A549 (cell line): ENCODE measurements around the gene GPR6. TPM values are rescaled to one million over a fixed set of nuclear protein-coding genes. Genes with fewer than 3 reads are reported as not detected.

ENCODE experiments used
- ATAC-seq, 2 experiments: fragments of 200-7000 bp in 1 of 2; fragments of >200 bp in 1 of 2; cut with Nextera tagmentation in 1 of 2; cut with Tn5 transposase in 1 of 2; 3 replicates each; pipeline versions ENCODE4 v1.8.0 to v1.9.1; 2018 to 2020; ENCODE audit warnings: mild to moderate bottlenecking in 1 of 2, moderate library complexity in 1 of 2
- CTCF ChIA-PET: fragments of 300-600 bp; sonication (Branson Sonifier 250); formaldehyde crosslinking; extraction: SDS; loops from one replicate; lab custom pipeline; 2021; ENCODE audit warnings: antibody characterized with exemption, inconsistent platforms; lab: Yijun Ruan, JAX
- POLR2A ChIA-PET: fragments of 350-600 bp; formaldehyde crosslinking; extraction: SDS; loops from one replicate; lab custom pipeline; 2021; ENCODE audit warnings: antibody characterized with exemption, inconsistent platforms; lab: Yijun Ruan, JAX
- DNase-seq, 2 experiments: peaks; one replicate each; pipeline versions ENCODE4 v3.0.0 to v3.0.0-alpha.2; 2011 to 2016; ENCODE audit warnings: low read depth in 1 of 2, low spot score in 1 of 2
- FAIRE-seq: peaks from 2 replicates; lab custom pipeline; 2011; peaks lifted over from hg19 to GRCh38; lab: Jason Lieb, UNC
- H3K27ac ChIP-seq, 2 experiments: fragments of >200 bp; sonication (Bioruptor Twin); formaldehyde crosslinking; 3 replicates each; pipeline ENCODE4 v1.5.1; 2016 to 2017
- H3K4me1 ChIP-seq: fragments of >200 bp; sonication (Bioruptor Twin); formaldehyde crosslinking; 3 replicates; pipeline ENCODE4 v1.6.1; 2016
- H3K4me2 ChIP-seq: fragments of >200 bp; sonication (Bioruptor Twin); formaldehyde crosslinking; 3 replicates; pipeline ENCODE4 v1.6.1; 2016
- H3K4me3 ChIP-seq: fragments of >200 bp; sonication (Bioruptor Twin); formaldehyde crosslinking; 3 replicates; pipeline ENCODE4 v1.5.1; 2016
- H3K9me3 ChIP-seq: fragments of >200 bp; sonication (Bioruptor Twin); formaldehyde crosslinking; 3 replicates; pipeline ENCODE4 v1.6.1; 2016
- CBX2 ChIP-seq: fragments of 200-600 bp; sonication (generic); IDR thresholded peaks from 2 replicates; pipeline ENCODE4 v1.6.1; 2016; ENCODE audit warnings: low read depth, mild to moderate bottlenecking, borderline replicate concordance
- CBX8 ChIP-seq: fragments of 200-600 bp; sonication (generic); IDR thresholded peaks from 2 replicates; pipeline ENCODE4 v1.6.1; 2016
- CHD2 ChIP-seq: fragments of 150-350 bp; IDR thresholded peaks from 2 replicates; pipeline ENCODE4 v1.6.1; 2014; ENCODE audit warnings: low read length; ENCODE audit not compliant: partially characterized antibody
- ESRRA ChIP-seq: fragments of 150-350 bp; IDR thresholded peaks from 2 replicates; pipeline ENCODE4 v1.6.1; 2014; ENCODE audit warnings: mild to moderate bottlenecking, low read length, borderline replicate concordance
- HEYL ChIP-seq: fragments of 250-450 bp; sonication (Bioruptor Pico); IDR thresholded peaks from 2 replicates; pipeline ENCODE4 v1.8.0; 2021; ENCODE audit warnings: mild to moderate bottlenecking, moderate library complexity
- HOXA7 ChIP-seq: fragments of 250-450 bp; sonication (Bioruptor Pico); IDR thresholded peaks from 2 replicates; pipeline ENCODE4 v1.5.0; 2020; ENCODE audit warnings: mild to moderate bottlenecking, moderate library complexity
- JUN ChIP-seq, 2 experiments: fragments of >200 bp; sonication (Bioruptor Twin); formaldehyde crosslinking; IDR thresholded peaks; 2 replicates in 1 of 2; 3 replicates in 1 of 2; pipeline ENCODE4 v1.6.1; 2016 to 2017
- KDM5A ChIP-seq: fragments of 200-600 bp; sonication (generic); IDR thresholded peaks from 2 replicates; pipeline ENCODE4 v1.6.1; 2016; ENCODE audit warnings: antibody characterized with exemption, mild to moderate bottlenecking
- POLR2A ChIP-seq: IDR thresholded peaks from 2 replicates; pipeline ENCODE4 v1.6.1; 2012; ENCODE audit warnings: mild to moderate bottlenecking, low read length
- POLR2AphosphoS2 ChIP-seq: conservative IDR thresholded peaks from 2 replicates; pipeline ENCODE4 v1.6.1; 2012; ENCODE audit warnings: low read length, improper control_type of control experiment, inconsistent platforms
- RNF2 ChIP-seq: fragments of 200-600 bp; sonication (generic); IDR thresholded peaks from 2 replicates; pipeline ENCODE4 v1.6.1; 2016; ENCODE audit warnings: low read depth, mild to moderate bottlenecking, antibody characterized with exemption, moderate library complexity, borderline replicate concordance
- SREBF2 ChIP-seq: fragments of 450-650 bp; IDR thresholded peaks from 2 replicates; pipeline ENCODE4 v1.6.1; 2014; ENCODE audit warnings: mild to moderate bottlenecking, moderate library complexity
- TFCP2L1 ChIP-seq: fragments of 250-450 bp; sonication (Bioruptor Pico); IDR thresholded peaks from 2 replicates; pipeline ENCODE4 v1.5.0; 2021; ENCODE audit warnings: mild to moderate bottlenecking
- ZSCAN20 ChIP-seq: fragments of 250-450 bp; sonication (Bioruptor Pico); IDR thresholded peaks from 2 replicates; pipeline ENCODE4 v1.8.0; 2022; ENCODE audit warnings: mild to moderate bottlenecking, moderate library complexity
- WGBS: methylation state at CpG from one replicate; pipeline ENCODE4 v1.1.6; 2017; ENCODE audit errors: missing lambda C conversion rate; 5-methylcytosine and 5-hydroxymethylcytosine counted together
- polyA plus RNA-seq, 4 experiments: library from polyadenylated mRNA; depleted of rRNA in 3 of 4; stranded (reverse); fragments of >200 nt; fragmentation: RNase III in 1 of 4; extraction: RNeasy Plus Mini Kit Qiagen cat#74134 plus additional on column Dnase treatment in 1 of 4; gene quantifications; 2 replicates in 3 of 4; 3 replicates in 1 of 4; pipeline ENCODE4 v1.2.3, GENCODE V29; 2011 to 2017
- TF ChIP-seq, protein P1 (sequence below): fragments of 200-600 bp; sonication (generic); IDR thresholded peaks from 2 replicates; pipeline ENCODE4 v1.6.1; 2016; ENCODE audit warnings: antibody characterized with exemption, mild to moderate bottlenecking, moderate library complexity
- TF ChIP-seq, protein P2 (sequence below): fragments of >200 bp; sonication (Bioruptor Twin); formaldehyde crosslinking; IDR thresholded peaks from 3 replicates; pipeline ENCODE4 v1.6.1; 2016
- TF ChIP-seq, protein P3 (sequence below): fragments of >200 bp; sonication (Bioruptor Twin); formaldehyde crosslinking; IDR thresholded peaks from 3 replicates; pipeline ENCODE4 v1.5.1; 2016
- TF ChIP-seq, protein P4 (sequence below): IDR thresholded peaks from 2 replicates; pipeline ENCODE4 v1.6.1; 2012

Gene GPR6
- polyA plus RNA-seq, 2 of the 4 experiments (the other 2 are of a cell fraction), result not detected

DNA sequence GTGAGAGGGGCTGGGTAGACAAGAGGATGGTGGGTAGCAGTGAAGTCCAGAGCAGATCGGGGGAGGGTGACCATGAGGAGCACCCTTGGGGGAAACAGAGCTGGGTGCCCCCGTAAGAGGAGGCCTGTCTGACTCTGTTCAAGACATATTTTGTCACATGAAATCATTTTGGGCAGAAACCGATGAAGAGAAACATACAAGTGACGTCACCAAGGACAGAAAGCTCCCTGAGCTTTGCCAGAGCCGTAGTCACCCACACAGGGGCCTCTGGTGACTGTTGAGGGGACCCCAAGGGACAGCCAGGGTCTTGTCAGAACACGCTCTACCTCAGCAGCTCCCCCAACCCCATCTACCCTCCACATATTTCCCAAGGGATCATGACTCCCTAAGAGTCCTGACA, 39.2 kb downstream of the GPR6 start (continued):
- TF ChIP-seq, protein P1, sequence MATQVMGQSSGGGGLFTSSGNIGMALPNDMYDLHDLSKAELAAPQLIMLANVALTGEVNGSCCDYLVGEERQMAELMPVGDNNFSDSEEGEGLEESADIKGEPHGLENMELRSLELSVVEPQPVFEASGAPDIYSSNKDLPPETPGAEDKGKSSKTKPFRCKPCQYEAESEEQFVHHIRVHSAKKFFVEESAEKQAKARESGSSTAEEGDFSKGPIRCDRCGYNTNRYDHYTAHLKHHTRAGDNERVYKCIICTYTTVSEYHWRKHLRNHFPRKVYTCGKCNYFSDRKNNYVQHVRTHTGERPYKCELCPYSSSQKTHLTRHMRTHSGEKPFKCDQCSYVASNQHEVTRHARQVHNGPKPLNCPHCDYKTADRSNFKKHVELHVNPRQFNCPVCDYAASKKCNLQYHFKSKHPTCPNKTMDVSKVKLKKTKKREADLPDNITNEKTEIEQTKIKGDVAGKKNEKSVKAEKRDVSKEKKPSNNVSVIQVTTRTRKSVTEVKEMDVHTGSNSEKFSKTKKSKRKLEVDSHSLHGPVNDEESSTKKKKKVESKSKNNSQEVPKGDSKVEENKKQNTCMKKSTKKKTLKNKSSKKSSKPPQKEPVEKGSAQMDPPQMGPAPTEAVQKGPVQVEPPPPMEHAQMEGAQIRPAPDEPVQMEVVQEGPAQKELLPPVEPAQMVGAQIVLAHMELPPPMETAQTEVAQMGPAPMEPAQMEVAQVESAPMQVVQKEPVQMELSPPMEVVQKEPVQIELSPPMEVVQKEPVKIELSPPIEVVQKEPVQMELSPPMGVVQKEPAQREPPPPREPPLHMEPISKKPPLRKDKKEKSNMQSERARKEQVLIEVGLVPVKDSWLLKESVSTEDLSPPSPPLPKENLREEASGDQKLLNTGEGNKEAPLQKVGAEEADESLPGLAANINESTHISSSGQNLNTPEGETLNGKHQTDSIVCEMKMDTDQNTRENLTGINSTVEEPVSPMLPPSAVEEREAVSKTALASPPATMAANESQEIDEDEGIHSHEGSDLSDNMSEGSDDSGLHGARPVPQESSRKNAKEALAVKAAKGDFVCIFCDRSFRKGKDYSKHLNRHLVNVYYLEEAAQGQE, result no peak
- TF ChIP-seq ESRRA, result no peak
- no peak for TF ChIP-seq JUN (IDR thresholded peaks at IDR 0.05)
- TF ChIP-seq CBX2, result no peak

DNA sequence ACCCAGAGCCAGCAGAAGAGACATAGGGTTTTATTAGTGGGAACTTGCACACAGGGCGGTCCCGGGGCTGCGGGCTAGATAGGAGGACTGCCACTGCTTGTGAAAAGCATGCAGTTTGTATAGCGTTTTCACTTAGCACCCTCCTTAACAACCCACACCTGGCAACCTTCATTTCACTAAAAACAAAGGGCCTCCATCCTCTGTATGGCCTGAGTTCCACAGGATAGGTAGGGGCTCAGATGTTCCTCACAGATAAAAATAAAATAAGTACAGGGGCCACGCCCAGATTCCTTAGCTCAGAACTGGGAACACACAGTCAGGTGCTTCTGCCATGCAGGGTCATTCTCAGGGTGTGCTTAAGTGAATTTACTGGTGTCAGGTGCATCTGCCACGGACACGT, 39.8 kb downstream of the GPR6 start:
- TF ChIP-seq TFCP2L1 (no peak), ZSCAN20 (CRISPR knock-in tag) (no peak), CBX8 (no peak), CBX2 (no peak), POLR2A (no peak), RNF2 (no peak), HEYL (CRISPR knock-in tag) (no peak), POLR2AphosphoS2 (no peak)
- TF ChIP-seq, protein P1, result no peak
- TF ChIP-seq, protein P2, sequence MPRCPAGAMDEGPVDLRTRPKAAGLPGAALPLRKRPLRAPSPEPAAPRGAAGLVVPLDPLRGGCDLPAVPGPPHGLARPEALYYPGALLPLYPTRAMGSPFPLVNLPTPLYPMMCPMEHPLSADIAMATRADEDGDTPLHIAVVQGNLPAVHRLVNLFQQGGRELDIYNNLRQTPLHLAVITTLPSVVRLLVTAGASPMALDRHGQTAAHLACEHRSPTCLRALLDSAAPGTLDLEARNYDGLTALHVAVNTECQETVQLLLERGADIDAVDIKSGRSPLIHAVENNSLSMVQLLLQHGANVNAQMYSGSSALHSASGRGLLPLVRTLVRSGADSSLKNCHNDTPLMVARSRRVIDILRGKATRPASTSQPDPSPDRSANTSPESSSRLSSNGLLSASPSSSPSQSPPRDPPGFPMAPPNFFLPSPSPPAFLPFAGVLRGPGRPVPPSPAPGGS, result no peak
- TF ChIP-seq, protein P3, sequence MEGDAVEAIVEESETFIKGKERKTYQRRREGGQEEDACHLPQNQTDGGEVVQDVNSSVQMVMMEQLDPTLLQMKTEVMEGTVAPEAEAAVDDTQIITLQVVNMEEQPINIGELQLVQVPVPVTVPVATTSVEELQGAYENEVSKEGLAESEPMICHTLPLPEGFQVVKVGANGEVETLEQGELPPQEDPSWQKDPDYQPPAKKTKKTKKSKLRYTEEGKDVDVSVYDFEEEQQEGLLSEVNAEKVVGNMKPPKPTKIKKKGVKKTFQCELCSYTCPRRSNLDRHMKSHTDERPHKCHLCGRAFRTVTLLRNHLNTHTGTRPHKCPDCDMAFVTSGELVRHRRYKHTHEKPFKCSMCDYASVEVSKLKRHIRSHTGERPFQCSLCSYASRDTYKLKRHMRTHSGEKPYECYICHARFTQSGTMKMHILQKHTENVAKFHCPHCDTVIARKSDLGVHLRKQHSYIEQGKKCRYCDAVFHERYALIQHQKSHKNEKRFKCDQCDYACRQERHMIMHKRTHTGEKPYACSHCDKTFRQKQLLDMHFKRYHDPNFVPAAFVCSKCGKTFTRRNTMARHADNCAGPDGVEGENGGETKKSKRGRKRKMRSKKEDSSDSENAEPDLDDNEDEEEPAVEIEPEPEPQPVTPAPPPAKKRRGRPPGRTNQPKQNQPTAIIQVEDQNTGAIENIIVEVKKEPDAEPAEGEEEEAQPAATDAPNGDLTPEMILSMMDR, result no peak
- TF ChIP-seq, protein P4, sequence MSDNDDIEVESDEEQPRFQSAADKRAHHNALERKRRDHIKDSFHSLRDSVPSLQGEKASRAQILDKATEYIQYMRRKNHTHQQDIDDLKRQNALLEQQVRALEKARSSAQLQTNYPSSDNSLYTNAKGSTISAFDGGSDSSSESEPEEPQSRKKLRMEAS, result no peak
- ChIA-PET CTCF (no interaction called here), POLR2A (no interaction called here)
- Histone ChIP-seq H3K4me1 (no peaks in the 10 kb centered on the region), H3K4me3 (no peak overlapping the region), H3K4me2 (no peak overlapping the region), H3K9me3 (no peaks in the 10 kb centered on the region), H3K27ac (no peak overlapping the region)
- WGBS, result 5% methylated on average over 5 of the region's 7 CpGs
- ATAC-seq (no peak), DNase-seq (no peak), FAIRE-seq (no peak)

DNA sequence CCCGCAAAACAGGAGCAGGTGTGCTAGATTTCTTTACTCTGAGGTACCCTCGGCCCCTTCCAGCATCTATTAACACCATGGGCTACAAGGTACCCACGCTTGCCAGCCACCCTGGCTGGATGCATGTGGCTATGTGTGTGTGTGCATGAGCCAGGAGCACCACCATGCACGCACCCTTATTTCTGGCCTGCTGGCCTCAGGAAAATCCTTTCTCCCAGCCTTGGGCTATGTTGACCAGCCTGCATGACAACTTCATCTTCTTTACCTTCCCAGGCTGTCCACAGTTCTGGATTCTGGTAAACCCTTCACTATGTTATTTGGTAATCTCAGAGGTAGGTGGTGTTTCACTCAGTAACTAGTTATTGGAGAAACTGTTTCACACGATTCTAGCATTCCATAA, 40.4 kb downstream of the GPR6 start:
- 5% methylated on average over 5 of the region's 5 CpGs for WGBS
- ChIA-PET POLR2A (no interaction called here), CTCF (no interaction called here)
- no peak overlapping the region for H3K4me3 ChIP-seq
- DNase-seq (no peak), ATAC-seq (no peak), FAIRE-seq (no peak)
- H3K9me3 ChIP-seq, result no peaks in the 10 kb centered on the region
- H3K27ac ChIP-seq, result no peak overlapping the region
- TF ChIP-seq SREBF2 (no peak), KDM5A (no peak), HOXA7 (CRISPR knock-in tag) (no peak), CHD2 (no peak)
- no peaks in the 10 kb centered on the region for H3K4me1 ChIP-seq
- H3K4me2 ChIP-seq, result no peak overlapping the region
